Measurements from ENCODE around the gene TNFRSF12A. TPM values are rescaled to one million over a fixed set of nuclear protein-coding genes. Genes with fewer than 3 reads are reported as not detected.
A peak's percentile ranks its signal among the peaks of the same experiment; 100 is the strongest.

The TNFRSF12A gene
- total and polyA plus RNA-seq, 2 of the 4 experiments (the other 2 are of a cell fraction), result 103 to 304 TPM

- H3K4me3 ChIP-seq (ENCODE audit: insufficient read depth, low read depth, low read length), result no peak overlapping the region
- H3K27ac ChIP-seq (ENCODE audit: insufficient read depth, low read length), result no peak overlapping the region
- no peak for ATAC-seq (ENCODE audit: low read depth)
- no peak overlapping the region for H3K9ac ChIP-seq (ENCODE audit: low read depth, low read length)
- no peak for DNase-seq
- no peak overlapping the region for H2BK15ac ChIP-seq (ENCODE audit: low read depth, low read length)
- H4K20me1 ChIP-seq (ENCODE audit: insufficient read depth, low read length), result peaks cover 4% of the 10 kb centered on the region; the same call in 1 of the 2 replicates
- H3K14ac ChIP-seq (replicated peaks; ENCODE audit: low read depth, low read length), result no peak overlapping the region
- in situ Hi-C loops (cut with MboI; ENCODE audit: low sequenced_read_pairs), result no loop called here
- H3K27me3 ChIP-seq (ENCODE audit: control insufficient read depth, insufficient read depth, low read length), result peaks cover 50% of the 10 kb centered on the region
- H3K79me1 ChIP-seq (ENCODE audit: low read depth in 1 of 2, low read length in 2 of 2), result no peaks in the 10 kb centered on the region
- H2AK9ac ChIP-seq (replicated peaks; ENCODE audit: low read depth, low read length, poor library complexity), result no peak overlapping the region
- no peak overlapping the region for H3K4me2 ChIP-seq (ENCODE audit: low read depth, low read length)
- dilution Hi-C loops (cut with HindIII; ENCODE audit: low sequenced_read_pairs, unreplicated experiment), result no loop called here
- H2AK5ac ChIP-seq (ENCODE audit: low read depth, low read length), result no peak overlapping the region
- H4K91ac ChIP-seq (ENCODE audit: insufficient read depth, low read depth, low read length), result no peak overlapping the region
- no peak overlapping the region for H4K5ac ChIP-seq (ENCODE audit: low read depth, low read length)
- H2BK20ac ChIP-seq (ENCODE audit: low read depth, low read length), result no peak overlapping the region
- POLR2A ChIA-PET (ENCODE audit: unreplicated experiment), result interaction anchor here (0.5 to 1.0 kb wide), 2 partner anchors 9 to 125 kb away, joined by 4 to 5 read pairs; partner anchors contain the start of gene TNFRSF12A
- WGBS, 2 experiments (ENCODE audit: extremely low coverage in 2 of 2, insufficient read length in 1 of 2), result 81% methylated on average over 3 of the region's 8 CpGs; no CpG with 5 or more reads in 1 of the 2 experiments
- intact Hi-C loops (cut with micrococcal nuclease), result no loop called here
- H4K8ac ChIP-seq (ENCODE audit: low read depth in 2 of 2, low read length in 2 of 2), result no peak overlapping the region
- H2BK5ac ChIP-seq (ENCODE audit: low read depth, low read length, poor library complexity, severe bottlenecking), result no peak overlapping the region
- H3K4me1 ChIP-seq (ENCODE audit: control insufficient read depth, insufficient read depth, low read length), result peaks cover 3% of the 10 kb centered on the region; the same call in 1 of the 2 replicates
- CTCF ChIA-PET, result no interaction called here
- no peak overlapping the region for H3K4ac ChIP-seq (ENCODE audit: low read depth, low read length)
- no peak for TF ChIP-seq MAZ (IDR thresholded peaks at IDR 0.05; ENCODE audit: borderline replicate concordance, low read depth, low read length)
- no peak for TF ChIP-seq CHD1 (IDR thresholded peaks at IDR 0.05; ENCODE audit: low read depth, low read length)
- TF ChIP-seq RCOR1 (IDR thresholded peaks at IDR 0.05; ENCODE audit: insufficient replicate concordance, low read length), result no peak
- TF ChIP-seq, protein P1, sequence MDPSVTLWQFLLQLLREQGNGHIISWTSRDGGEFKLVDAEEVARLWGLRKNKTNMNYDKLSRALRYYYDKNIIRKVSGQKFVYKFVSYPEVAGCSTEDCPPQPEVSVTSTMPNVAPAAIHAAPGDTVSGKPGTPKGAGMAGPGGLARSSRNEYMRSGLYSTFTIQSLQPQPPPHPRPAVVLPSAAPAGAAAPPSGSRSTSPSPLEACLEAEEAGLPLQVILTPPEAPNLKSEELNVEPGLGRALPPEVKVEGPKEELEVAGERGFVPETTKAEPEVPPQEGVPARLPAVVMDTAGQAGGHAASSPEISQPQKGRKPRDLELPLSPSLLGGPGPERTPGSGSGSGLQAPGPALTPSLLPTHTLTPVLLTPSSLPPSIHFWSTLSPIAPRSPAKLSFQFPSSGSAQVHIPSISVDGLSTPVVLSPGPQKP (IDR thresholded peaks at IDR 0.05; ENCODE audit: borderline replicate concordance, low read depth, low read length), result no peak
- TF ChIP-seq POLR2A (IDR thresholded peaks at IDR 0.05; ENCODE audit: low read depth, low read length), result no peak
- no peak for TF ChIP-seq RFX5 (IDR thresholded peaks at IDR 0.05; ENCODE audit: low read depth, low read length)
- TF ChIP-seq FOS (IDR thresholded peaks at IDR 0.05; ENCODE audit: low read depth, low read length), result no peak
- TF ChIP-seq SMC3 (IDR thresholded peaks at IDR 0.05; ENCODE audit: low read depth, low read length), result no peak
- TF ChIP-seq NFE2L2 (IDR thresholded peaks at IDR 0.05; ENCODE audit: low read depth, low read length), result no peak
- no peak overlapping the region for H3K23ac ChIP-seq (ENCODE audit: low read depth, low read length)
- H2AFZ ChIP-seq (replicated peaks; ENCODE audit: low read length, poor library complexity), result peak overlapping the region; percentile 58
- H3K36me3 ChIP-seq (ENCODE audit: control insufficient read depth, insufficient read depth, low read length), result no peaks in the 10 kb centered on the region
- no peaks in the 10 kb centered on the region for H3K9me1 ChIP-seq (ENCODE audit: insufficient read depth, low read length)
- no TSS peak for BruUV-seq (replicated peaks)
- no peaks in the 10 kb centered on the region for H3K9me3 ChIP-seq (ENCODE audit: control insufficient read depth, insufficient read depth, low read length)
- H3K56ac ChIP-seq (ENCODE audit: extremely low read depth, insufficient read depth, low read length), result no peak overlapping the region
- H2BK120ac ChIP-seq (ENCODE audit: low read depth, low read length), result no peak overlapping the region
- H3K18ac ChIP-seq (ENCODE audit: low read depth, low read length), result no peak overlapping the region
These were observed 9.7 kb upstream of the TNFRSF12A start for GRCh38 chr16:3010510-3010909.

All from IMR-90 (cell line).